Loucy (cell line): ENCODE measurements around the gene POC1B.

Experiments used
- H2AFZ ChIP-seq: fragments of 200-600 bp; sonication (generic); 2 replicates; pipeline ENCODE4 v1.6.0; 2016; ENCODE audit warnings: antibody characterized with exemption, mild to moderate bottlenecking, low read length, moderate library complexity
- H3F3A ChIP-seq: fragments of 200-600 bp; 2 replicates; pipeline ENCODE4 v1.6.0; 2016; ENCODE audit warnings: antibody characterized with exemption, low read depth, mild to moderate bottlenecking
- H3K27me3 ChIP-seq: fragments of 200-600 bp; sonication (generic); 2 replicates; pipeline ENCODE4 v1.6.1; 2014; ENCODE audit warnings: low read length, mild to moderate bottlenecking; ENCODE audit not compliant: insufficient read depth, poor library complexity, severe bottlenecking
- H3K36me3 ChIP-seq: fragments of 200-600 bp; sonication (generic); 2 replicates; pipeline ENCODE4 v1.6.1; 2016; ENCODE audit warnings: low read length; ENCODE audit not compliant: insufficient read depth
- H3K4me1 ChIP-seq: fragments of 200-600 bp; sonication (generic); 2 replicates; pipeline ENCODE4 v1.5.1; 2014; ENCODE audit warnings: low read length, mild to moderate bottlenecking; ENCODE audit not compliant: insufficient read depth, poor library complexity, severe bottlenecking
- H3K4me2 ChIP-seq: fragments of 200-600 bp; sonication (generic); 2 replicates; pipeline ENCODE4 v1.6.0; 2014; ENCODE audit warnings: antibody characterized with exemption, low read length, low read depth, mild to moderate bottlenecking; ENCODE audit not compliant: poor library complexity, severe bottlenecking
- H3K4me3 ChIP-seq: fragments of 200-600 bp; sonication (generic); 2 replicates; pipeline ENCODE4 v1.5.1; 2014; ENCODE audit warnings: low read length, mild to moderate bottlenecking, mixed read lengths; ENCODE audit not compliant: poor library complexity, severe bottlenecking
- H3K79me2 ChIP-seq: fragments of 200-600 bp; sonication (generic); 2 replicates; pipeline ENCODE4 v1.6.1; 2014; ENCODE audit warnings: low read length; ENCODE audit not compliant: insufficient read depth
- H3K9ac ChIP-seq: fragments of 200-600 bp; sonication (generic); 2 replicates; pipeline ENCODE4 v1.6.0; 2014; ENCODE audit warnings: mild to moderate bottlenecking, low read depth, low read length, moderate library complexity; ENCODE audit not compliant: poor library complexity, severe bottlenecking
- H3K9me2 ChIP-seq: fragments of 200-600 bp; sonication (generic); replicated peaks from 2 replicates; pipeline ENCODE4 v1.6.1; 2016; ENCODE audit warnings: low read depth, low read length, mixed read lengths
- H3K9me3 ChIP-seq: fragments of 200-600 bp; sonication (generic); 2 replicates; pipeline ENCODE4 v1.6.1; 2014; ENCODE audit warnings: mild to moderate bottlenecking, antibody characterized with exemption, low read length, low read depth; ENCODE audit not compliant: insufficient read depth
- H4K20me1 ChIP-seq: fragments of 200-600 bp; sonication (generic); 2 replicates; pipeline ENCODE4 v1.6.0; 2014; ENCODE audit warnings: antibody characterized with exemption, low read length, mild to moderate bottlenecking; ENCODE audit not compliant: insufficient read depth, poor library complexity, severe bottlenecking
- CTCF ChIP-seq: fragments of 200-600 bp; sonication (generic); conservative IDR thresholded peaks from 2 replicates; pipeline ENCODE4 v1.5.1; 2014; ENCODE audit warnings: mild to moderate bottlenecking, antibody characterized with exemption, low read length
- EZH2phosphoT487 ChIP-seq: fragments of 200-600 bp; IDR thresholded peaks from 2 replicates; pipeline ENCODE4 v1.6.1; 2018; ENCODE audit warnings: antibody characterized with exemption, mild to moderate bottlenecking, moderate library complexity, borderline replicate concordance

The POC1B gene

GRCh38 chr12:89492883-89493282 lies 33.0 kb downstream of the POC1B start:
- no peaks in the 10 kb centered on the region for H3K9me2 ChIP-seq

GRCh38 chr12:89490922-89491321 lies 34.9 kb downstream of the POC1B start:
- Histone ChIP-seq H3K9me2 (no peaks in the 10 kb centered on the region), H3K9ac (no peak overlapping the region), H3K4me3 (no peak overlapping the region), H3K4me1 (no peaks in the 10 kb centered on the region), H3K4me2 (no peak overlapping the region), H4K20me1 (no peaks in the 10 kb centered on the region), H3K36me3 (peaks cover 8% of the 10 kb centered on the region; the same call in 1 of the 2 replicates), H2AFZ (no peak overlapping the region), H3F3A (no peaks in the 10 kb centered on the region), H3K27me3 (no peaks in the 10 kb centered on the region), H3K9me3 (no peaks in the 10 kb centered on the region), H3K79me2 (no peaks in the 10 kb centered on the region)
- TF ChIP-seq CTCF (no peak), EZH2phosphoT487 (no peak)

More at GRCh38 chr12:89492883-89493282, 33.0 kb downstream of the POC1B start:
- no peak overlapping the region for H3K9ac ChIP-seq
- no peaks in the 10 kb centered on the region for H3K79me2 ChIP-seq
- H3K4me3 ChIP-seq: no peak overlapping the region
- no peak overlapping the region for H2AFZ ChIP-seq
- no peak overlapping the region for H3K4me2 ChIP-seq
- peaks cover 8% of the 10 kb centered on the region; the same call in 1 of the 2 replicates for H3K36me3 ChIP-seq
- no peaks in the 10 kb centered on the region for H3F3A ChIP-seq
- H3K27me3 ChIP-seq: no peaks in the 10 kb centered on the region
- no peaks in the 10 kb centered on the region for H4K20me1 ChIP-seq
- TF ChIP-seq EZH2phosphoT487 (no peak), CTCF (no peak)
- no peaks in the 10 kb centered on the region for H3K9me3 ChIP-seq
- no peaks in the 10 kb centered on the region for H3K4me1 ChIP-seq

- no peaks in the 10 kb centered on the region for H3F3A ChIP-seq
- H3K36me3 ChIP-seq: peaks cover 8% of the 10 kb centered on the region; the same call in 1 of the 2 replicates
- H3K4me2 ChIP-seq: no peak overlapping the region
- H2AFZ ChIP-seq: no peak overlapping the region
- no peaks in the 10 kb centered on the region for H3K4me1 ChIP-seq
- H3K9ac ChIP-seq: no peak overlapping the region
- H3K79me2 ChIP-seq: no peaks in the 10 kb centered on the region
- TF ChIP-seq EZH2phosphoT487 (no peak), CTCF (no peak)
- H3K9me2 ChIP-seq: no peaks in the 10 kb centered on the region
- no peaks in the 10 kb centered on the region for H3K9me3 ChIP-seq
- no peak overlapping the region for H3K4me3 ChIP-seq
- no peaks in the 10 kb centered on the region for H3K27me3 ChIP-seq
- H4K20me1 ChIP-seq: no peaks in the 10 kb centered on the region
These were observed 39.6 kb downstream of the POC1B start for GRCh38 chr12:89486264-89486663.
